Lower leg skin (tissue), 4 donors: ENCODE results near the gene IL2RA. TPM values are rescaled to one million over a fixed set of nuclear protein-coding genes. Genes with fewer than 3 reads are reported as not detected.

Experiments
- DNase-seq, 2 donors: peaks; one replicate each; pipeline ENCODE4 v3.0.0-alpha.2; 2019; ENCODE audit warnings: low spot score in 2 of 2
- H3K4me3 ChIP-seq: fragments of 200-600 bp; sonication (generic); 2 replicates; pipeline ENCODE4 v1.5.1; 2017; ENCODE audit warnings: mild to moderate bottlenecking, low read depth; ENCODE audit not compliant: poor library complexity, severe bottlenecking
- POLR2A ChIP-seq, 2 donors: fragments of 450-650 bp; IDR thresholded peaks; one replicate each; pipeline ENCODE4 v1.6.1; 2016 to 2017; ENCODE audit warnings: antibody characterized with exemption in 2 of 2, mild to moderate bottlenecking in 1 of 2, moderate library complexity in 1 of 2
- WGBS, 2 donors: methylation state at CpG; one replicate each; pipeline ENCODE4 v1.1.5; 2018; 5-methylcytosine and 5-hydroxymethylcytosine counted together
- intact Hi-C: fragments of 100-400 bp; cut with DNase I; formaldehyde crosslinking; loops from one replicate; pipeline ENCODE4 v1.15.0; 2023; ENCODE audit warnings: low total_unique reads
- total RNA-seq, 4 donors: library from RNA; depleted of rRNA; stranded (reverse); fragments of >200 nt; gene quantifications; one replicate each; pipeline ENCODE4 v1.1.0, GENCODE V29; 2016
- TF ChIP-seq, protein P1 (sequence below), 3 donors: fragments of 450-650 bp; IDR thresholded peaks; one replicate each; pipeline ENCODE4 v1.5.1; 2016; ENCODE audit warnings: antibody characterized with exemption in 3 of 3, mild to moderate bottlenecking in 3 of 3, moderate library complexity in 2 of 3

The IL2RA gene
- total RNA-seq, 4 donors from 2014 or later, result 0.10 to 1.3 TPM; not detected in 2

GRCh38 chr10:6014241-6014761, 47.9 kb downstream of the IL2RA start:
- no peak for TF ChIP-seq POLR2A (IDR thresholded peaks at IDR 0.05)
- TF ChIP-seq, protein P1, sequence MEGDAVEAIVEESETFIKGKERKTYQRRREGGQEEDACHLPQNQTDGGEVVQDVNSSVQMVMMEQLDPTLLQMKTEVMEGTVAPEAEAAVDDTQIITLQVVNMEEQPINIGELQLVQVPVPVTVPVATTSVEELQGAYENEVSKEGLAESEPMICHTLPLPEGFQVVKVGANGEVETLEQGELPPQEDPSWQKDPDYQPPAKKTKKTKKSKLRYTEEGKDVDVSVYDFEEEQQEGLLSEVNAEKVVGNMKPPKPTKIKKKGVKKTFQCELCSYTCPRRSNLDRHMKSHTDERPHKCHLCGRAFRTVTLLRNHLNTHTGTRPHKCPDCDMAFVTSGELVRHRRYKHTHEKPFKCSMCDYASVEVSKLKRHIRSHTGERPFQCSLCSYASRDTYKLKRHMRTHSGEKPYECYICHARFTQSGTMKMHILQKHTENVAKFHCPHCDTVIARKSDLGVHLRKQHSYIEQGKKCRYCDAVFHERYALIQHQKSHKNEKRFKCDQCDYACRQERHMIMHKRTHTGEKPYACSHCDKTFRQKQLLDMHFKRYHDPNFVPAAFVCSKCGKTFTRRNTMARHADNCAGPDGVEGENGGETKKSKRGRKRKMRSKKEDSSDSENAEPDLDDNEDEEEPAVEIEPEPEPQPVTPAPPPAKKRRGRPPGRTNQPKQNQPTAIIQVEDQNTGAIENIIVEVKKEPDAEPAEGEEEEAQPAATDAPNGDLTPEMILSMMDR (IDR thresholded peaks at IDR 0.05), result no peak
- H3K4me3 ChIP-seq, result no peak overlapping the region
- WGBS, 2 donors, result 40% methylated on average over 6 of the region's 6 CpGs
- DNase-seq, result peak; percentile 62 to 83
- intact Hi-C loops, result no loop called here

DNA sequence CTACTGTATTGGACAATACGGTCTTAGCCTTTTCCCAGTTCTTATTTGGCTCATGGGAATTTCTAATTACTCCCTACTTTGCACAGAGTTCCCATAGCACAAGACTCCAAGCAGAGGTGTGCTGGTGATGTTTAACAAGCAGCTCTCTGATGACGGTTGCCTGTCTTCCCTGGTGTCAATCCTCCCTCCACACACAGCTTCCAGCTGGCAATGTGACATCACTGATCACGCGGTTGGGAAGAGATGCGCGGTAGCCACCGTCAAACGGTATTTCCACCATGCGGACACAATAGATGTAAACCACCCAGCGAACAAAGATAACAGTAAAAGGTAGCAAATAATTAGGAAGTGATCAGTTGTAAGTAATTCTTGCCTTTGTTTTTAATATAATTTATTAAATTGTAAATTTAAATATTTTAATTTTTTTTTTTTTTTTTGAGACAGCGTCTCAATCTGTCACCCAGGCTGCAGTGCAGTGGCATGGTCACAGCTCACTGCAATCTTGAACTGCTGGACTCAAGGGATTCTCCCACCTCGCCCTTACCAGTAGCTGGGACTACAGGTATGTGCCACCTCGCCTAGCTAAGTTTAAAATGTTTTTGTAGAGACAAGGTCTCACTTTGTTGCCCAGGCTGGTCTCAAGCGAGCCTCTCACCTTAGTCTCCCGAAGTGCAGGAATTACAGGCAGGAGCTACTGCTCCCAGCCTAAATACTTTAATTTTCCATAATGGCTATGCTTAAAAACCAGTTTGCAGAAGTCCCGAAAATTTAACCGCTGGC, 48.6 kb downstream of the IL2RA start:
- peak; percentile 13 to 72 for DNase-seq
- TF ChIP-seq, protein P1 (IDR thresholded peaks at IDR 0.05), result no peak
- no peak for TF ChIP-seq POLR2A (IDR thresholded peaks at IDR 0.05)
- WGBS, 2 donors, result 73 to 74% methylated on average over 17 of the region's 17 CpGs
- intact Hi-C loops, result no loop called here
- H3K4me3 ChIP-seq, result no peak overlapping the region

- WGBS, 2 donors, result 91 to 93% methylated on average over 15 of the region's 15 CpGs
- DNase-seq, result peak; percentile 7 to 57
- no peak for TF ChIP-seq POLR2A (IDR thresholded peaks at IDR 0.05)
- TF ChIP-seq, protein P1 (IDR thresholded peaks at IDR 0.05), result no peak
- intact Hi-C loops, result no loop called here
- H3K4me3 ChIP-seq, result no peak overlapping the region
Observed at GRCh38 chr10:6012121-6012905, 49.9 kb downstream of the IL2RA start.

- intact Hi-C loops, result no loop called here
Observed at GRCh38 chr10:6011558-6011957, 50.6 kb downstream of the IL2RA start.

DNA sequence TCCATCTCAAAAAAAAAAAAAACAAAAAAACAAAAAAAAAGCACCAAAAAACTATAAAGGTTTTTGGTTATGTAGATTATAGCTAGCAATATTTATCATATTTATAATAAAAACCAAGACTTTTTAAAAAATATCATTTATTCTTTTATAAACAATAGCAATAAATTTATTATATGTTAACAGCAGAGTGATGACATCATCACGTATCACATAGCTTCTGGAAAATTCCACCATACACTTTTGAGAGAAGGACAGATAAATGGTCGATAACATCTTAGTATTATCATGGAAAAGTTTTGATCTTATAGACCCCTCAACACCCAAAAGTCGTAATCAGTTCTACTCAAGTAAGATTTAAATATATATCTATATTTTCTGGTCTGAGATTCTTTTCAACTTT, 51.6 kb downstream of the IL2RA start:
- H3K4me3 ChIP-seq, result no peak overlapping the region
- WGBS, 2 donors, result 91 to 93% methylated on average over 3 of the region's 3 CpGs
- TF ChIP-seq, protein P1 (IDR thresholded peaks at IDR 0.05), result no peak
- TF ChIP-seq POLR2A (IDR thresholded peaks at IDR 0.05), result no peak
- DNase-seq, result no peak
- intact Hi-C loops, result no loop called here

More at GRCh38 chr10:6011558-6011957, 50.6 kb downstream of the IL2RA start:
- no peak overlapping the region for H3K4me3 ChIP-seq
- WGBS, 2 donors, result 93 to 95% methylated on average over 8 of the region's 8 CpGs
- peak in 1 of 2 donors; percentile 50 for DNase-seq
- no peak for TF ChIP-seq POLR2A (IDR thresholded peaks at IDR 0.05)
- TF ChIP-seq, protein P1 (IDR thresholded peaks at IDR 0.05), result no peak
